Endometrial microvascular endothelial cells (primary cell): ENCODE measurements around the gene SPON1. TPM values are rescaled to one million over a fixed set of nuclear protein-coding genes. Genes with fewer than 3 reads are reported as not detected.
"Not testable (repeated sequence)": the region's sequence is repeated elsewhere in the genome, so short reads cannot be mapped to it uniquely, and the experiment has no call there.

ENCODE experiments used
- in situ Hi-C: cut with HindIII; loops from 2 replicates; pipeline ENCODE4 v1.10.0; 2017; ENCODE audit warnings: low sequenced_read_pairs, low pct_unique_long_range_greater_than_20kb; ENCODE audit errors: inconsistent ontology term
- total RNA-seq: library from RNA; depleted of rRNA; stranded (reverse); fragments of >200 nt; gene quantifications from one replicate; pipeline ENCODE4 v1.2.3, GENCODE V29; 2015; ENCODE audit errors: inconsistent ontology term

The SPON1 gene
- total RNA-seq, 1 donor from 2014 or later: not detected

DNA sequence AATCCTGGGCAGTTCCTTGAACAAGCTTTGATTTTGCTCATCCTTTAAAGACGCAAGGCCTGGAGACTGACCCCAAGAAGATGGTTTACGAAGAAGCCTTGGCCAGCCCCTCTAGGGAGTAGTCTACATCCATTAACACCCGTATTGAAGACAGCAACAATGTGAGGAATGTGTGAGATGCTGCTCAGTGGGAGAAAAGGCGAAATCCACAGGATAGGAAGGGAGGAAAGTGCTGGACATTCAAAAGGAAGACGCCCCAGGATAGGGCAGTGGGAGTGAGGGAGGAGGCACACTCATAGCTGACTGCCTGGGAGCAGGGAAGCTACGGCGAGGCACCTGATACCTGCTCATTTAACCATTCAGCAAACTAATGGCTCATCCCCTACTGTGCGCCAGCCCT, 282.4 kb downstream of the SPON1 start:
- in situ Hi-C loops: loop anchor here (25.0 kb wide), 1 partner anchor 283 kb away; the partner anchor contains the start of gene SPON1

GRCh38 chr11:14245444-14245843, 282.9 kb downstream of the SPON1 start:
- in situ Hi-C loops: loop anchor here (25.0 kb wide), 1 partner anchor 283 kb away; the partner anchor contains the start of gene SPON1

GRCh38 chr11:14248580-14248981, 286.1 kb downstream of the SPON1 start:
- in situ Hi-C loops: loop anchor here (25.0 kb wide), 1 partner anchor 286 kb away; the partner anchor contains the start of gene SPON1

GRCh38 chr11:14249121-14249963, 286.8 kb downstream of the SPON1 start:
- in situ Hi-C loops: loop anchor here (25.0 kb wide), 1 partner anchor 287 kb away; the partner anchor contains the start of gene SPON1

- in situ Hi-C loops: no loop called here
These were observed 289.2 kb downstream of the SPON1 start for GRCh38 chr11:14251754-14252153.

GRCh38 chr11:14252501-14252900, 290.0 kb downstream of the SPON1 start:
- in situ Hi-C loops: not testable (repeated sequence)

DNA sequence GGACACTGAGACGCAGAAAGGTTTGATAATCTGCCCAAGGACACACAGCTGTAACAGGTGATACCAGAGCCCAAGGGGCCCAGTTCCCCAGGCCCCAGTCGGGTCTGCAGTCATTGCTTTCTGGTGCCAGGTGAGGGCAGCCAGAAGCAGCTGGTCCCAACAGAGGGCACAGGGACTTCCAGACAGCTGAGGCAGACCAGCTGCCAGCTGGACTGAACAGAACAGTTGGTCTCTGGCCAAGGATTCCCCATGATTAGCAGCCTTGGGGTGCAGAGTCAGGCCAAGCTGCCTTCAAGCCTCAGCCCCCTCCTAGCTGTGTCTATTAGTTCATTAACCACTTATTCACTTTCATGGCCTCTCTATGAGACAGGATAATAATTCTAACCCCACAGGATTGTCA, 290.9 kb downstream of the SPON1 start:
- in situ Hi-C loops: no loop called here

DNA sequence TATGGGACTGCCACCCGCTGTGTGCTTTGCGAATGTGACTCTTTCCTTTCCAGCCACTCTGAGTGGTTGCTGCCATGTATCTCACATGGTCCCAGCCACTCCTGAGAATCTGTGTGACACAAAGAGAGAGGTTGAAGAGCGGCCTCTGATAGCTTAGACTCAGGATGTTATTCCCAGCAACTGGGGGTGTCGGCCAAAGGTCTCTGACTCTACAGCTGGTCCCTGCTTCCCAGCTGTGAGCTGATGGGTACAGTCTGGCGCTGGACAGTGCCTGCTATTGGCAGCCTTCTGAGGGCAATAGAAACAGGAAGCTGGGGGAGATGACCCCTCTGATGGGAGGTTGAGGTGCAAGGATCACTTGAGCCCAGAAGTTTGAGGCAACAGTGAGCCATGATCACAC, 291.3 kb downstream of the SPON1 start:
- in situ Hi-C loops: no loop called here

DNA sequence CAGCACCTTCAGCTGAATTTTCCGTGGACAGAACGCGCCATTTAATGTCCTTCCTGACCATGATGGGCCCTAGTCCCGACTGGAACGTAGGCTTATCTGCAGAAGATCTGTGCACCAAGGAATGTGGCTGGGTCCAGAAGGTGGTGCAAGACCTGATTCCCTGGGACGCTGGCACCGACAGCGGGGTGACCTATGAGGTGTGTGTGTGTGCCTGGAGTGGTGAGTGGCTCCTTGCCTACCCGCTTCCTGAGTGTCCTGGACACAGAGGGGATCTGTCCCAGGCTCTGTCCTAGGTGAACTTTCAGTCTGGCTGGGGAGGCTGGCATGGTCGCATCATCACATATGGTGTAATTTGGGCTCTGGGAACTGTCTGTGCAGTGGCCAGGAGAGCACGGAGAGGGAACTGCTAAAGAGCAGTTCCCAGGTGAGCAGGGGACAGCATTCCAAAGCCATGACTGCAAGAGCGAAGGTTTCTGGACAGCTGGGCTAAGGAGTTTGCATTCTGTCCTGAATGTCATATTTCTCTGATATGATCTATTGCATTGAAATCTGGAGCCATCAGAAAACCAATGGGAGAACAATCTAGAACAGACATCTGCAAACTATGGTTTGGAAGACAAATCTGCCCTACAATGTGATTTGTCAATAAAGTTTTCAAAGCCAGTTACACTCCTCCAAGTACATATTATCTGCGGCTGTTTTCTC, 292.2 kb downstream of the SPON1 start:
- in situ Hi-C loops: no loop called here

GRCh38 chr11:14255238-14255534, 292.7 kb downstream of the SPON1 start:
- in situ Hi-C loops: no loop called here

GRCh38 chr11:14258221-14258935, 295.9 kb downstream of the SPON1 start:
- in situ Hi-C loops: no loop called here

- in situ Hi-C loops: no loop called here
These were observed 296.8 kb downstream of the SPON1 start for GRCh38 chr11:14259186-14259784.

DNA sequence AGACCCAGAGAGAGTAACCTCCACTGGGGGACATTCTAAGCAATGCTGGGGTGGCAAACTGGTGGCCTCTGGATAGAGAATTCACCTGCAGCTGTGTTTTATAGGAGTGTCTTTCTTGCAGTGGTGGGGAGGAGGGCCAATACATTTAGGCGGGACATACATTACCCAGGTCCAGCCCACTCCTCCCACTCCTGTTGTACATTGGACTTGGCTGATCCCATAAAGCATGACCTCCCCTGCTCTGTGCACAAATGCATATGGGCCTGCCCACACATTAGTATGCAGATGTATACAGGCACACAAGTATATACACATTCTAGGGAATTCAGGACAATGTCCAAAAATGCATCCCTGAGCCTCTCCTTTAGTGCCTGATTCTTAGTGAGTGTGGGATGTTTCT, 297.4 kb downstream of the SPON1 start:
- in situ Hi-C loops: no loop called here

- in situ Hi-C loops: no loop called here
These were observed 298.5 kb downstream of the SPON1 start for GRCh38 chr11:14261066-14261465.

DNA sequence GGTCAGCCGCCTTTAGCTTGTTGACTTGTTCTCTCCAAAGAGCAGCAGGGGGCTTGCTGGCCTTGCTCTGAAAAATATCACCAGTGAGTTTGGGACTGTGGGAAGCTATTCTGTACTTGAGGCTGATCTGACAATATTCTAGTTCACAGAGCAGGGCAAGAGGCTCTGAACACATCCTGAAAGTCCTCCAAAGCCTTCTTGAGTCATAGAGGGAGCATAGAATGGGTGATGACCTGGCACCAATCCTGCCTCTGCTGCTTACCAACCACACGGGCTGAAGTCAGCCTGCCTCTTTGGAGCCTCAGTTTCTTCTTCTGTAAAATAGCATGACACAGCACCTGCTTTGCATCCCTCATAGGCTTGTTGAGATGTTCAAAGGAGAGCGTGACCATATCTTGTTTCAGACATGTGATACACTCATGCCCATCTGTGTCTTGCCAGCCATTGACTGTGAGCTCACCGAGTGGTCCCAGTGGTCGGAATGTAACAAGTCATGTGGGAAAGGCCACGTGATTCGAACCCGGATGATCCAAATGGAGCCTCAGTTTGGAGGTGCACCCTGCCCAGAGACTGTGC, 299.8 kb downstream of the SPON1 start:
- in situ Hi-C loops: no loop called here

GRCh38 chr11:14264966-14265365, 302.4 kb downstream of the SPON1 start:
- in situ Hi-C loops: no loop called here

- in situ Hi-C loops: no loop called here
These were observed 304.1 kb downstream of the SPON1 start for GRCh38 chr11:14266622-14267021.

DNA sequence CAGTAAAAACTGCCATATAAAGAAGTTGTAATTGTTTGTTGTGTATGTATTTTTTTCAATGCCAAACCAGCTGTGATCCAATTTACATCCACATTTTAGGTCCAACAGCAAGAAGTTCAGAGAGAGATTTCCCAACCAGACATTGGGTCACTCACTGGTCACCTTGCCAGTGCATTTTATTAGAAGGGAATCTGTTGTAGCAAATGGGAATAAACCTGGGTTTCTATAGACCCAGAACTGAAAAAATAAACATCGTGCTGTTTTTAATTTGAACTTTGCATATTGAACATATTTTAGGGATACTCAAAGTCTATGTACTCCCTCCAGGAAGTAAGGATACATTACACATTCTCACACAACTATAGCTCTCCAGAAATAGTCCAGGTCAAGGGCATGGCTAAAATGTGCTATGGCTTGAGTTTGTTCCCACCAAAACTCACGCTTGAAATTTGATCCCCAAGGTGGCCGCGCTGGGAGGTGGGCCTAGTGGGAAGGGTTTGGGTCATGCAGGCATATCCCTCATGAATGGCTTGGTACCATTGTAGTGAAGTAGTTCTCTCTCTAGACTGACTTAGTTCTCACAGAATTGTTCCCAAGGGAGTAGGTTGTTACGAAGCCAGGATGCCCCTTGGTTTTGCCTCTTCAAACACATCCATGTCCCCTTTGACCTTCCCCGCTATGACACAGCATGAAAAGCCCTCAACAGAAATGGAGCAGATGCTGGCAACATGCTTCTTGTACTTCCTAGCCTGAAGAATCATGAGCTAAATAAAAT, 305.5 kb downstream of the SPON1 start:
- in situ Hi-C loops: no loop called here
